HepG2 (cell line): ENCODE data around the gene NGRN. TPM values are rescaled to one million over a fixed set of nuclear protein-coding genes. Genes with fewer than 3 reads are reported as not detected.
A peak's percentile ranks its signal among the peaks of the same experiment; 100 is the strongest.

Experiments used
- ATF7 ChIP-seq, 2 experiments: fragments of 450-650 bp in 1 of 2; sonication (generic) in 1 of 2; formaldehyde crosslinking in 1 of 2; IDR thresholded peaks; 2 replicates each; pipeline versions ENCODE4 v1.4.0 to v1.6.1; 2016 to 2020; ENCODE audit warnings: antibody characterized with exemption in 1 of 2, mild to moderate bottlenecking in 1 of 2, missing genetic modification reagents in 1 of 2
- FOXP1 ChIP-seq, 2 experiments: fragments of 450-650 bp in 1 of 2; IDR thresholded peaks; 2 replicates each; pipeline ENCODE4 v1.6.1; 2017 to 2018; ENCODE audit warnings: antibody characterized with exemption in 1 of 2
- MYNN ChIP-seq: sonication (generic); formaldehyde crosslinking; IDR thresholded peaks from 2 replicates; pipeline ENCODE4 v1.4.0; 2020; ENCODE audit warnings: mild to moderate bottlenecking, low read depth, missing genetic modification reagents
- SIX1 ChIP-seq: sonication (generic); formaldehyde crosslinking; IDR thresholded peaks from 2 replicates; pipeline ENCODE4 v1.4.0; 2020; ENCODE audit warnings: missing genetic modification reagents, borderline replicate concordance
- ZFP82 ChIP-seq: sonication (generic); formaldehyde crosslinking; IDR thresholded peaks from 2 replicates; pipeline ENCODE4 v1.5.1; 2020; ENCODE audit warnings: mild to moderate bottlenecking, missing genetic modification reagents, borderline replicate concordance
- ZNF431 ChIP-seq: sonication (generic); formaldehyde crosslinking; IDR thresholded peaks from 2 replicates; pipeline ENCODE4 v1.9.0; 2022; ENCODE audit warnings: missing genetic modification reagents, low read depth, mild to moderate bottlenecking, borderline replicate concordance
- ZNF703 ChIP-seq: sonication (generic); formaldehyde crosslinking; IDR thresholded peaks from 2 replicates; pipeline ENCODE4 v1.5.1; 2020; ENCODE audit warnings: missing genetic modification reagents, mild to moderate bottlenecking, moderate library complexity, borderline replicate concordance
- ZNF709 ChIP-seq: sonication (generic); formaldehyde crosslinking; IDR thresholded peaks from 2 replicates; pipeline ENCODE4 v1.5.0; 2020; ENCODE audit warnings: mild to moderate bottlenecking, missing genetic modification reagents
- ZNF773 ChIP-seq: sonication (generic); formaldehyde crosslinking; IDR thresholded peaks from 2 replicates; pipeline ENCODE4 v1.4.0; 2020; ENCODE audit warnings: missing genetic modification reagents, borderline replicate concordance
- ZSCAN9 ChIP-seq: IDR thresholded peaks from 2 replicates; pipeline ENCODE4 v1.6.1; 2016; ENCODE audit warnings: borderline replicate concordance
- polyA plus RNA-seq, 8 experiments: library from polyadenylated mRNA; depleted of rRNA in 3 of 8; stranded (reverse) in 7 of 8; unstranded in 1 of 8; fragments of >200 nt; fragmentation: Illumina TruSeq in 4 of 8; extraction: Trizol in 4 of 8; gene quantifications; 2 replicates each; pipeline versions ENCODE4 v1.2.1 to v1.2.3, GENCODE V29; 2011 to 2016; ENCODE audit warnings: low read depth in 4 of 8, missing spikeins in 1 of 8, mixed read lengths in 1 of 8; ENCODE audit not compliant: insufficient read depth in 1 of 8
- total RNA-seq, 5 experiments: library from RNA; depleted of rRNA; stranded (reverse); fragments of >200 nt; fragmentation: Illumina TruSeq; extraction: Trizol; gene quantifications; 2 replicates each; pipeline ENCODE4 v1.2.3, GENCODE V29; 2016; ENCODE audit warnings: low read depth in 1 of 5
- TF ChIP-seq, protein P1 (sequence below): sonication (generic); formaldehyde crosslinking; IDR thresholded peaks from 2 replicates; pipeline ENCODE4 v1.4.0; 2020; ENCODE audit warnings: missing genetic modification reagents
- TF ChIP-seq, protein P2 (sequence below): sonication (generic); formaldehyde crosslinking; IDR thresholded peaks from 2 replicates; pipeline ENCODE4 v1.4.0; 2020; ENCODE audit warnings: missing genetic modification reagents
- TF ChIP-seq, protein P3 (sequence below): conservative IDR thresholded peaks from 2 replicates; pipeline ENCODE4 v1.6.1; 2018; ENCODE audit warnings: missing genetic modification reagents
- TF ChIP-seq, protein P4 (sequence below): sonication (generic); formaldehyde crosslinking; IDR thresholded peaks from 2 replicates; pipeline ENCODE4 v1.8.0; 2022; ENCODE audit warnings: missing genetic modification reagents, mild to moderate bottlenecking, moderate library complexity, borderline replicate concordance
- TF ChIP-seq, protein P5 (sequence below): sonication (generic); formaldehyde crosslinking; IDR thresholded peaks from 2 replicates; pipeline ENCODE4 v1.8.1; 2023; ENCODE audit warnings: missing genetic modification reagents, mild to moderate bottlenecking, borderline replicate concordance
- TF ChIP-seq, protein P6 (sequence below): sonication (generic); formaldehyde crosslinking; IDR thresholded peaks from 2 replicates; pipeline ENCODE4 v1.5.1; 2020; ENCODE audit warnings: missing genetic modification reagents, mild to moderate bottlenecking, borderline replicate concordance

The NGRN gene
- total and polyA plus RNA-seq, 2 of the 13 experiments (the other 11 are each of a cell fraction or from before 2014, with no cell fraction given), result 39.8 to 63.7 TPM

DNA sequence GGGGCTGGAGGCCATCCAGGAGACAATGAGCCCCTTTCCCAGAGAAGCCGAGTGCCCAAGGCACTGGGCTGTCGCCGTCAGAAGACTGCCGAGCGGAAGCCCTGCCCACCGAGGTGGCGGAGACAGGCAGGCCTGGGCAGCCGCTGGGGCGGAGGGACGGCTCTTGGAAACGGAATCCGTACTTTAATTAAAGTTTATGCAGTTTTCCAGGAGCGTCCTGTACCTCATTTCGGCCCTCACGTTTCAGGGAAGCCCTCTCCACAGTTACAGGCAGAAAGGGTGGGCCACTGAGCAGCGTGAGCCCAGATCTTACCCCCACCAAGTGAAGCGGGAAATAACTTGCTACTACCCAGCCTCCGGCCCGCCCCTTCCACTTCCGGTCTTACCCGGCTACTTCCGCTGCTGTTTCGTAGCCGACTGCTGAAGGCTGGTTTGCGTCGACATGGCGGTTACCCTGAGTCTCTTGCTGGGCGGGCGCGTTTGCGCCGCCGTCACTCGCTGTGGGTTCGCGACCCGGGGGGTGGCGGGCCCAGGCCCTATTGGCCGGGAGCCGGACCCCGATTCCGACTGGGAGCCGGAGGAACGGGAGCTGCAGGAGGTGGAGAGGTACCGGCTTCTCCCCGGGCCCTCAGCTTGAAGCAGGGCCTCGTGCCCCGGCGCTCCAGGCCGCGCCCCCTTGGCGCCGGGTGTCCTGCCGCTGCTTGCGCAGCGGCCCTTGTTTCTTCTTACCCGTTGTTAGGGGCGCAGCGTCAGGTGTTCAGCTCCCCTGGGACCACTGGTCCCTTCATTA, at the start of gene NGRN (continued):
- TF ChIP-seq ATF7 (IDR thresholded peaks at IDR 0.05) (no peak), ATF7 (CRISPR knock-in tag; IDR thresholded peaks at IDR 0.05) (0 out of 2 replicates have a peak, but pooled peaks have one; percentile 35), ZSCAN9 (CRISPR knock-in tag) (peak; percentile 80), ZNF703 (CRISPR knock-in tag) (no peak; the same call in 1 of the 2 replicates), ZFP82 (CRISPR knock-in tag) (no peak), ZNF709 (CRISPR knock-in tag) (no peak), ZNF773 (no peak; the same call in 1 of the 2 replicates), ZNF431 (CRISPR knock-in tag) (peak; percentile 60; the same call in 1 of the 2 replicates), SIX1 (no peak; the same call in 1 of the 2 replicates), FOXP1 (IDR thresholded peaks at IDR 0.05) (no peak), FOXP1 (CRISPR knock-in tag; IDR thresholded peaks at IDR 0.05) (no peak), MYNN (no peak)
- TF ChIP-seq, protein P1, sequence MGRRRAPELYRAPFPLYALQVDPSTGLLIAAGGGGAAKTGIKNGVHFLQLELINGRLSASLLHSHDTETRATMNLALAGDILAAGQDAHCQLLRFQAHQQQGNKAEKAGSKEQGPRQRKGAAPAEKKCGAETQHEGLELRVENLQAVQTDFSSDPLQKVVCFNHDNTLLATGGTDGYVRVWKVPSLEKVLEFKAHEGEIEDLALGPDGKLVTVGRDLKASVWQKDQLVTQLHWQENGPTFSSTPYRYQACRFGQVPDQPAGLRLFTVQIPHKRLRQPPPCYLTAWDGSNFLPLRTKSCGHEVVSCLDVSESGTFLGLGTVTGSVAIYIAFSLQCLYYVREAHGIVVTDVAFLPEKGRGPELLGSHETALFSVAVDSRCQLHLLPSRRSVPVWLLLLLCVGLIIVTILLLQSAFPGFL (CRISPR knock-in tag), result no peak
- TF ChIP-seq, protein P2, sequence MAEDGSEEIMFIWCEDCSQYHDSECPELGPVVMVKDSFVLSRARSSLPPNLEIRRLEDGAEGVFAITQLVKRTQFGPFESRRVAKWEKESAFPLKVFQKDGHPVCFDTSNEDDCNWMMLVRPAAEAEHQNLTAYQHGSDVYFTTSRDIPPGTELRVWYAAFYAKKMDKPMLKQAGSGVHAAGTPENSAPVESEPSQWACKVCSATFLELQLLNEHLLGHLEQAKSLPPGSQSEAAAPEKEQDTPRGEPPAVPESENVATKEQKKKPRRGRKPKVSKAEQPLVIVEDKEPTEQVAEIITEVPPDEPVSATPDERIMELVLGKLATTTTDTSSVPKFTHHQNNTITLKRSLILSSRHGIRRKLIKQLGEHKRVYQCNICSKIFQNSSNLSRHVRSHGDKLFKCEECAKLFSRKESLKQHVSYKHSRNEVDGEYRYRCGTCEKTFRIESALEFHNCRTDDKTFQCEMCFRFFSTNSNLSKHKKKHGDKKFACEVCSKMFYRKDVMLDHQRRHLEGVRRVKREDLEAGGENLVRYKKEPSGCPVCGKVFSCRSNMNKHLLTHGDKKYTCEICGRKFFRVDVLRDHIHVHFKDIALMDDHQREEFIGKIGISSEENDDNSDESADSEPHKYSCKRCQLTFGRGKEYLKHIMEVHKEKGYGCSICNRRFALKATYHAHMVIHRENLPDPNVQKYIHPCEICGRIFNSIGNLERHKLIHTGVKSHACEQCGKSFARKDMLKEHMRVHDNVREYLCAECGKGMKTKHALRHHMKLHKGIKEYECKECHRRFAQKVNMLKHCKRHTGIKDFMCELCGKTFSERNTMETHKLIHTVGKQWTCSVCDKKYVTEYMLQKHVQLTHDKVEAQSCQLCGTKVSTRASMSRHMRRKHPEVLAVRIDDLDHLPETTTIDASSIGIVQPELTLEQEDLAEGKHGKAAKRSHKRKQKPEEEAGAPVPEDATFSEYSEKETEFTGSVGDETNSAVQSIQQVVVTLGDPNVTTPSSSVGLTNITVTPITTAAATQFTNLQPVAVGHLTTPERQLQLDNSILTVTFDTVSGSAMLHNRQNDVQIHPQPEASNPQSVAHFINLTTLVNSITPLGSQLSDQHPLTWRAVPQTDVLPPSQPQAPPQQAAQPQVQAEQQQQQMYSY (CRISPR knock-in tag), result no peak; the same call in 1 of the 2 replicates
- TF ChIP-seq, protein P3, sequence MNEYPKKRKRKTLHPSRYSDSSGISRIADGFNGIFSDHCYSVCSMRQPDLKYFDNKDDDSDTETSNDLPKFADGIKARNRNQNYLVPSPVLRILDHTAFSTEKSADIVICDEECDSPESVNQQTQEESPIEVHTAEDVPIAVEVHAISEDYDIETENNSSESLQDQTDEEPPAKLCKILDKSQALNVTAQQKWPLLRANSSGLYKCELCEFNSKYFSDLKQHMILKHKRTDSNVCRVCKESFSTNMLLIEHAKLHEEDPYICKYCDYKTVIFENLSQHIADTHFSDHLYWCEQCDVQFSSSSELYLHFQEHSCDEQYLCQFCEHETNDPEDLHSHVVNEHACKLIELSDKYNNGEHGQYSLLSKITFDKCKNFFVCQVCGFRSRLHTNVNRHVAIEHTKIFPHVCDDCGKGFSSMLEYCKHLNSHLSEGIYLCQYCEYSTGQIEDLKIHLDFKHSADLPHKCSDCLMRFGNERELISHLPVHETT, result no peak; the same call in 1 of the 2 replicates
- TF ChIP-seq, protein P4, sequence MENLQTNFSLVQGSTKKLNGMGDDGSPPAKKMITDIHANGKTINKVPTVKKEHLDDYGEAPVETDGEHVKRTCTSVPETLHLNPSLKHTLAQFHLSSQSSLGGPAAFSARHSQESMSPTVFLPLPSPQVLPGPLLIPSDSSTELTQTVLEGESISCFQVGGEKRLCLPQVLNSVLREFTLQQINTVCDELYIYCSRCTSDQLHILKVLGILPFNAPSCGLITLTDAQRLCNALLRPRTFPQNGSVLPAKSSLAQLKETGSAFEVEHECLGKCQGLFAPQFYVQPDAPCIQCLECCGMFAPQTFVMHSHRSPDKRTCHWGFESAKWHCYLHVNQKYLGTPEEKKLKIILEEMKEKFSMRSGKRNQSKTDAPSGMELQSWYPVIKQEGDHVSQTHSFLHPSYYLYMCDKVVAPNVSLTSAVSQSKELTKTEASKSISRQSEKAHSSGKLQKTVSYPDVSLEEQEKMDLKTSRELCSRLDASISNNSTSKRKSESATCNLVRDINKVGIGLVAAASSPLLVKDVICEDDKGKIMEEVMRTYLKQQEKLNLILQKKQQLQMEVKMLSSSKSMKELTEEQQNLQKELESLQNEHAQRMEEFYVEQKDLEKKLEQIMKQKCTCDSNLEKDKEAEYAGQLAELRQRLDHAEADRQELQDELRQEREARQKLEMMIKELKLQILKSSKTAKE (CRISPR knock-in tag), result no peak
- TF ChIP-seq, protein P5, sequence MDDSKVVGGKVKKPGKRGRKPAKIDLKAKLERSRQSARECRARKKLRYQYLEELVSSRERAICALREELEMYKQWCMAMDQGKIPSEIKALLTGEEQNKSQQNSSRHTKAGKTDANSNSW (CRISPR knock-in tag), result 0 out of 2 replicates have a peak, but pooled peaks have one; percentile 76
- TF ChIP-seq, protein P6, sequence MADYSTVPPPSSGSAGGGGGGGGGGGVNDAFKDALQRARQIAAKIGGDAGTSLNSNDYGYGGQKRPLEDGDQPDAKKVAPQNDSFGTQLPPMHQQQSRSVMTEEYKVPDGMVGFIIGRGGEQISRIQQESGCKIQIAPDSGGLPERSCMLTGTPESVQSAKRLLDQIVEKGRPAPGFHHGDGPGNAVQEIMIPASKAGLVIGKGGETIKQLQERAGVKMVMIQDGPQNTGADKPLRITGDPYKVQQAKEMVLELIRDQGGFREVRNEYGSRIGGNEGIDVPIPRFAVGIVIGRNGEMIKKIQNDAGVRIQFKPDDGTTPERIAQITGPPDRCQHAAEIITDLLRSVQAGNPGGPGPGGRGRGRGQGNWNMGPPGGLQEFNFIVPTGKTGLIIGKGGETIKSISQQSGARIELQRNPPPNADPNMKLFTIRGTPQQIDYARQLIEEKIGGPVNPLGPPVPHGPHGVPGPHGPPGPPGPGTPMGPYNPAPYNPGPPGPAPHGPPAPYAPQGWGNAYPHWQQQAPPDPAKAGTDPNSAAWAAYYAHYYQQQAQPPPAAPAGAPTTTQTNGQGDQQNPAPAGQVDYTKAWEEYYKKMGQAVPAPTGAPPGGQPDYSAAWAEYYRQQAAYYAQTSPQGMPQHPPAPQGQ (CRISPR knock-in tag), result no peak
